RWPE2 (cell line): ENCODE results near the gene SNRK.

ENCODE experiments used
- ATAC-seq: fragments of 200-7000 bp; cut with Tn5 transposase; 3 replicates; pipeline ENCODE4 v1.9.1; 2021; ENCODE audit warnings: low read depth
- DNase-seq: peaks from one replicate; pipeline ENCODE4 v3.0.0-alpha.2; 2020; ENCODE audit warnings: low spot score
- H3K27ac ChIP-seq: fragments of 450-650 bp; 2 replicates; pipeline ENCODE4 v1.5.1; 2017; ENCODE audit warnings: mild to moderate bottlenecking; ENCODE audit not compliant: poor library complexity, severe bottlenecking
- H3K27me3 ChIP-seq: fragments of 250-450 bp; sonication (Bioruptor Pico); 2 replicates; pipeline ENCODE4 v1.5.1; 2021; ENCODE audit warnings: mild to moderate bottlenecking, moderate library complexity; ENCODE audit not compliant: insufficient read depth, poor library complexity, severe bottlenecking
- H3K36me3 ChIP-seq: fragments of 250-450 bp; sonication (Bioruptor Pico); 2 replicates; pipeline ENCODE4 v1.5.1; 2020; ENCODE audit warnings: low read depth, mild to moderate bottlenecking, moderate library complexity
- H3K4me1 ChIP-seq: fragments of 250-450 bp; sonication (Bioruptor Pico); 2 replicates; pipeline ENCODE4 v1.5.1; 2021; ENCODE audit warnings: mild to moderate bottlenecking, moderate library complexity; ENCODE audit not compliant: insufficient read depth, poor library complexity, severe bottlenecking
- H3K4me3 ChIP-seq: fragments of 250-450 bp; sonication (Bioruptor Pico); 2 replicates; pipeline ENCODE4 v1.5.1; 2021; ENCODE audit warnings: mild to moderate bottlenecking, moderate library complexity; ENCODE audit not compliant: severe bottlenecking
- H3K9me3 ChIP-seq: fragments of 250-450 bp; sonication (Bioruptor Pico); 2 replicates; pipeline ENCODE4 v1.5.1; 2021; ENCODE audit warnings: mild to moderate bottlenecking, moderate library complexity; ENCODE audit not compliant: severe bottlenecking
- CTCF ChIP-seq: fragments of 450-650 bp; IDR thresholded peaks from one replicate; pipeline ENCODE4 v1.5.1; 2017; ENCODE audit warnings: mild to moderate bottlenecking, moderate library complexity; ENCODE audit not compliant: poor library complexity, severe bottlenecking

The SNRK gene

GRCh38 chr3:43365601-43366305 lies 79.4 kb downstream of the SNRK start:
- H3K9me3 ChIP-seq, result no peaks in the 10 kb centered on the region
- TF ChIP-seq CTCF, result no peak
- no peaks in the 10 kb centered on the region for H3K27me3 ChIP-seq
- no peaks in the 10 kb centered on the region for H3K4me1 ChIP-seq
- H3K27ac ChIP-seq, result no peak overlapping the region
- H3K36me3 ChIP-seq, result no peaks in the 10 kb centered on the region
- ATAC-seq (no peak), DNase-seq (no peak)
- no peak overlapping the region for H3K4me3 ChIP-seq

GRCh38 chr3:43366481-43366880 lies 80.1 kb downstream of the SNRK start:
- DNase-seq (no peak), ATAC-seq (no peak)

DNA sequence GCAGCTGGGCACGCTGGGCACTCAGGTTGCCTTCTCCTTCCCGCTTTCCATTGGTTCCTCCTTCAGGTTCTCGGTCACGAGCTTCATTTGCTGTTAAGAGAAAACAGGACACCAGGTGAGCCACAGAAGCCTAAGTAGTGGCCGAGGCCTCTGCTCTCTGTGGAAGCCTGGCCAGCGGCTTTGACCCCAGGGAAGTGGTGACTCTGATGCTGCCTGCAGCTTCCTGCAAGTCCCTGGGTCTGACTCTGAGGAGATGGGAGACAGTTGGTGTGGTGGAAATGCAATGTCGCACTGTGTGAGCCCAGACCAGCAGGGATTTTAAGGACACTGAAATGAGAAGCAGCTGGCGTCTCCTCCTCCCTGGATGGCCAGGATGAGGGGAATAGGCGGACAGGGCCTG lies 80.5 kb downstream of the SNRK start:
- Histone ChIP-seq H3K9me3 (no peaks in the 10 kb centered on the region), H3K4me1 (no peaks in the 10 kb centered on the region), H3K27me3 (no peaks in the 10 kb centered on the region), H3K4me3 (no peak overlapping the region), H3K36me3 (no peaks in the 10 kb centered on the region), H3K27ac (no peak overlapping the region)
- DNase-seq (no peak), ATAC-seq (no peak)
- TF ChIP-seq CTCF, result no peak

More at GRCh38 chr3:43366481-43366880, 80.1 kb downstream of the SNRK start:
- Histone ChIP-seq H3K27me3 (no peaks in the 10 kb centered on the region), H3K4me1 (no peaks in the 10 kb centered on the region), H3K36me3 (no peaks in the 10 kb centered on the region), H3K27ac (no peak overlapping the region), H3K9me3 (no peaks in the 10 kb centered on the region), H3K4me3 (no peak overlapping the region)
- no peak for TF ChIP-seq CTCF

DNA sequence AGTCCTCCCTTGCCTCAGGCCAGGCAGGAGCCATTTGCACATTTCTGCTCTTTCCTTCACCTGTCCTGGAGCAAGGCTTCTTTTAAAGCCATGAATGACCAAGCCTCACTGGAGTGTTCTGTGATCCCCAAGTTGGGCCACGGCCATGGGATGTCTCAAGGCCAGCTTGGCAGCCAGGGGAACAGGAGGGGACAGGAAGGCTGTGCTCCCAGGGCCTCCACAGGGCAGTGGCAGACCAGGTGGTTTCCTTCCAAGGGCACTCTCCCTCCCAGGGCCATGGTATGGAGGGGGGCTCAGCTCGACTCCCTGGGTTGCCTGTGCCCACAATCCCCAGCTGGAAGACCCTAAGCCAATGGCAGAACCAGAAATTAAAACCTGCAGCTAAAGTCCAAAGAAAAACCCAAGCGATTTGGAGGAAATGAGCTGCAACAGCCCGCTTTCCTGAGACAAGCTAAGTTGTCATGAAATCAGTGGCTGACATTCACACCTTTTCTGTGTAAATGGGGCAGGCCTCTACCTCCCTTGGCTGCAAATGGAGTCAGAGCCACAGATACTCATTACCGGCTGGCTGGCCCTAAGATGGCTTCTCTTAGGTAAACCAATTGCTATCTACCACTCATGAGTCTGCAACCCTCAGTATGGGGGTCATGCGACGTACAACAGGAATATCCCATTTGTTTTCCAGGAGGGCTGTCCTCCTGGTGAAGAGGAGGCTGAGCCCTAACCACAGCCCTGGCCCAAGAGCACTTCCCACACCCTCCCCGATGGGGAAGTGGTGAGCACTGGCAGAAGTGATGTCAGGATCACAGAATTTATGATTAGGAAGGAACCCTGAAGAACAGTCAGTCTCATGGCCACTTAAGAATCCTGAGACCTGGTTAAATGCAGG lies 83.3 kb downstream of the SNRK start:
- Histone ChIP-seq H3K4me3 (no peak overlapping the region), H3K9me3 (no peaks in the 10 kb centered on the region), H3K27ac (no peak overlapping the region), H3K27me3 (no peaks in the 10 kb centered on the region), H3K4me1 (no peaks in the 10 kb centered on the region), H3K36me3 (no peaks in the 10 kb centered on the region)
- no peak for ATAC-seq
- DNase-seq, result no peak
- TF ChIP-seq CTCF, result no peak
